HCEC 1CT (cell line): ENCODE measurements around the gene FETUB.

ENCODE experiments used
- DNase-seq: peaks from one replicate; pipeline ENCODE4 v3.0.0-alpha.2; 2017

FETUB gene

DNA sequence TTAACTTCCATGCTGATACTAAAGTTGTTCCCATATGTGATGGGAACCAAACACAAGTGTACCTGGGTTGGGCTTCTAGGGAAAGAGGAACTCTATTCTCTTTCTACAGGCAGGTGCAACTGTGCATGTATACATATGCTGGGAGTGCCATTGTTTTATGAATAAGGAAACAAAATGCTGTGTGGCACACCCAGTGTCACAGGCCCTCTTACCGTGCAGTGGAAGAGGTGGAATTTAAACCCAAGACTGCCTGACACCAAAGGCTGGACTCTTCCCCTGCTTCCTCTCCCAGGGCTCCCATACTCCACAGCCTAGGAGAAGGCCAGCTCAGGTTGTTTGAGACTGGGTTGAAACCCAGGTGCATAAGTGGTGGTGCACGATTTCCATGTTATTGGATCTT is 1.9 kb upstream of the FETUB start:
- no peak for DNase-seq

DNA sequence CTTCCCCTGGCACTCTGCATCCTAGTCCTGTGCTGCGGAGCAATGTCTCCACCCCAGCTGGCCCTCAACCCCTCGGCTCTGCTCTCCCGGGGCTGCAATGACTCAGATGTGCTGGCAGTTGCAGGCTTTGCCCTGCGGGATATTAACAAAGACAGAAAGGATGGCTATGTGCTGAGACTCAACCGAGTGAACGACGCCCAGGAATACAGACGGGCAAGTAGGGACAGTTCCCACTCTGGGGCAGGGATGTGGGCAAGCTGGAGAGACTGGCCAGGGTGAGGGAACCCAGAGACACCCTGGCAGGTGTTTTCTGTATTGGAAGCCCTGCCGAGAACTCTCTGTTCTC is 247 bp downstream of the FETUB start:
- DNase-seq = no peak

GRCh38 chr3:186640929-186641328 is 730 bp downstream of the FETUB start:
- no peak for DNase-seq

DNA sequence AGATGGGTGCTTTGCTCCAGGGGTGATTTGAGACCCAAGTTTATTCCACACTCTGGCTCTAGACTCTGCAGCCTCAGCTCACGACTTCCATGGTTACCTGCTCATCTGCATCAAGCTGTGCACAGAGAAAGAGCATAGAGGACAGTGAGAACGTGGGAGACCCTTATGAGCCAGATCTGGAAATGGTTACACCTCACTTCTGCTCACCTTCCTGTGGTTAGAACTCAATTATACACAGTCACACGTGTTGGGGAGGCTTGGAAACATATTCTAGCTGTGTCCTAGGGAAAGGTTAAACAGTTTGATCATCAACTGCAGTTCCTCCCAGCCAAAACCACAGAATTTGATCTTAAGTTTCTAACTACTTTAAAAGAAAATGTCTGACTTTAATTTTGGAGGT is 1.8 kb downstream of the FETUB start:
- no peak for DNase-seq

GRCh38 chr3:186643493-186643892 is 3.3 kb downstream of the FETUB start:
- DNase-seq = no peak

DNA sequence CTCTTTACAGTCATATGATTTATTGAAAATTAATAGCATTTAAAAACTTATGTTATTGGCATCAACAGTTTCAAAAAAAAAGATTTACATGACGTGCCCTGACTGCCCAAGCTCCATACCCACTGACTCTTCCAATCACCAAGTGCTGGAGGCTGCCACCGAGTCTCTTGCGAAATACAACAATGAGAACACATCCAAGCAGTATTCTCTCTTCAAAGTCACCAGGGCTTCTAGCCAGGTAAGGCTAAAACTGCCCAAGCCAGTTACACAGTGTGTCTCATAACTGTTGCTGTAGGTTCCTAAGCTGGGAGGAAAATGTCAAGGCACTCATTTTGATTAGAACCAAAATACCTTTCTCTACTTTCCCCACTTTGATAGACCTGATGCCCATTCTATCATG is 4.5 kb downstream of the FETUB start:
- DNase-seq = no peak

- DNase-seq = no peak
These were observed 5.9 kb downstream of the FETUB start for GRCh38 chr3:186646106-186646505.

DNA sequence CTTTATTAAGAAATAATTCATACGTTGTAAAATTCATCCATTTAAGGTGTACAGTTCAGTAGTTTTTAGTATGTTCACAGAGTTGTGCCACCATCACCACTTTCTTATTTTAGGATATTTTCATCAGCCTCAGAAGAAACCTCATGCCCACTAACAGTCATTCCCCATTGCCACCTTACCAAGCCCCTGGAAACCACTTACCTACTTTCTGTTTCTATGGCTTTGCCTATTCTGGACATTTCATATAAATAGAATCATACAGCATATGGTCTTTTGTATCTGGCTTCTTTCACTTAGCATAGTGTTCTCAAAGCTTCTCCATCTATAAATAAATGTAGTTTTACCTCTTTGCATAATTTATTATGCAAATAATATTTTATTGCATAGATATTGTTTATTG is 6.6 kb downstream of the FETUB start:
- DNase-seq = no peak

DNA sequence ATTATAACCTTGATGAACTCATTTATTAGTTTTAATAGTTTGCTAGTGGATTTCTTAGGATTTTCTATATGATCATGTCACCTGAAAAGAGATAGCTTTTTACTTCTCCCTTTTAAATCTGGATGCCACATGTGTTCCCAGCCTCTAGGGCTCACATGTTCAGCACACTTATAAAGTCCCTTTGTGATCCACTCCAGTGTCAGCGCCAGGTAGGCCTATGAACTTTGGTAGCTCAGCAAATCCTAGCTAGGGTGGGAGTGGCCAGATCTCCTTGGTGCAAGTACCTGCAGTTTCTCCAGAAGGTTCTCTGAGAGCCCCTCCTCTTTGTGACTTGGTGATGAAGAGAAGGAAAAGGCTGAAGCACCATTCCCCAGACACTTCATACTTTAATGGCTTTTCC is 8.7 kb downstream of the FETUB start:
- no peak for DNase-seq

DNA sequence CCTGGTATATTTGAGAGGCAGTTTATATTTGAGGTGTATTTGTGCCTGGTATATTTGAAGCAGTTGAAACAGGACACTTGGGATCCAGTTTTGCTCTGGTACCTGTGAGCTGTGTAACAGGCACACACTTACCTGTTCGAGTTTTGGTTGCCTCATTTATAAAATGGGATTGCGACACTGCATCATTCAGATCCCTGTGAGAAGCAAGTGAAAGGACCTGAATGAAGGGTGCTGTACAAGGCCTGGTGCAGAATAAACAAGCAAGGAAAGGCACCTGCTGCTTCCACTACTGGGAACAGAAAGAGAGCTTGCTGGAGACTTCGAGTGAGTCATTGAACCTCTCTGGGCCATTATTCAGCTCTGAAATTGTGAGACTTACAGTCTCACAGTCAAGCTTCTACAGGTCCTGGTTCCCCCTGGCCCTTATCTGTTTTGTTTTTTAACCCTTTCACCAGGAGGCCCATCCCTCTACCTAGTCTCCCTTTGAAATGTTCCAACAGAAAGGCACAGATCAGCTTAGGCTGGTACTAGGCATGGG is 11.5 kb downstream of the FETUB start:
- no peak for DNase-seq

GRCh38 chr3:186653080-186653707 is 13.0 kb downstream of the FETUB start:
- no peak for DNase-seq

DNA sequence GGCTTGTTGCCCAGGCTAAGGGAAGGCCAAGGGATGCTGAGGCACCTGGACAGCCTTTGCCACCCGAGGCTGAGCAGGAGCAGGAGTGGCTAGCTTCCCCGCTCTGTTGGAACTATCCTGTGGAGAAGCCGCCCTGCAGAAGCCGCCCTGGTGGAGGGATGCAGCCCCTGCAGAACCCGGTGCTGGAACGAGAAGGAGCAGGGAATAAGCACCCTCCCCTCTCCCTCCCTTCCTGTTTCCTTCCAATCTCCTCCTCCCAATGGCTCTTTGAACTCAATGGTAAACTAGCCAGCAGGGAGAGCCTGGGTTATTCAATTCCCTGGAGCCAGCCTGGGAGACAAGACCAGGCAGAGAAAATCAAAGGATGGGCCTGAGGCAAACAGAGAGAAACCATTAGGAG is 13.8 kb downstream of the FETUB start:
- no peak for DNase-seq

- DNase-seq = no peak
These were observed 23.3 kb downstream of the FETUB start for GRCh38 chr3:186663361-186664118.

DNA sequence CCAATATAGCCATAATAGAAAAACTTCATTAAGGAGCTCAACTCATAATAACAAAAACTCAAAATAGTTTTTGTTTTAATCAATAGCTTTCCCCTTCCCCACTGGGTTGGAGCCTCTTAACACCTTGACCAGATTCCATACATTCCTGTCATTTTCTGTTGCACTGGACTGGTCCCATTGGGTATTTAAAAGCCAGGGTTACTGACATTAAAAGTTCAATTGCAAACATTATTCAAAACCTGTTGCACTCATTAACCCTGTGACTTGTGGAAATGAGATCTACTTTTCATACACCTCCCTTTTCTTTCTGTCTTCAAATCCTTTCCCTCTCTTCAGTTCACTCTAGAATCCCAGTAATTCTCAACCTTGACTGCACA is 23.9 kb downstream of the FETUB start:
- no peak for DNase-seq

- DNase-seq = no peak
These were observed 24.3 kb downstream of the FETUB start for GRCh38 chr3:186664506-186664905.

DNA sequence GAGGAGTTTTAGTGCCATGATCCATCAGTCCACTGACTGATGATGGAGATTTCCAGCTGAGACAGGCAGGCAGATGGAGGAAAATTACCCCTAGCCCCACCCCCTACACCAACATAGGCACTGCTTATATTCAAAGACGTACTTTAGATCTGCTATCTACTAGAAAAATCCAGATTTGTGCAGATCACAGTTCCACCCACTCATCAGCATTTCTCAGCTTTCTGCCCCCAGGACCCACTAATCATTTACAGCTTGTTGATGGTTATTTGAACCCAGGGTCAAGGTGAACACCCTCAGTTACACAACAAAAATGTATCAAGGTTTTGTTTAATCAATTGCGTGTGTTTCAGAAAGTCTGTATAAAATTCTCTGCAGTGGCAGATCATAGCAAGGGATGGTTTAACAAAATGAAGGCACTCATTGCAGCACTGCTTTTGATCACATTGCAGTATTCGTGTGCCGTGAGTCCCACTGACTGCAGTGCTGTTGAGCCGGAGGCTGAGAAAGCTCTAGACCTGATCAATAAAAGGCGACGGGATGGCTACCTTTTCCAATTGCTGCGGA is 25.5 kb downstream of the FETUB start, which contains the start of gene HRG:
HRG (plus strand) TSS at position 390 of the 564 bp plus-strand sequence; CDS start at position 408, 18 bp downstream.
- no peak for DNase-seq

DNA sequence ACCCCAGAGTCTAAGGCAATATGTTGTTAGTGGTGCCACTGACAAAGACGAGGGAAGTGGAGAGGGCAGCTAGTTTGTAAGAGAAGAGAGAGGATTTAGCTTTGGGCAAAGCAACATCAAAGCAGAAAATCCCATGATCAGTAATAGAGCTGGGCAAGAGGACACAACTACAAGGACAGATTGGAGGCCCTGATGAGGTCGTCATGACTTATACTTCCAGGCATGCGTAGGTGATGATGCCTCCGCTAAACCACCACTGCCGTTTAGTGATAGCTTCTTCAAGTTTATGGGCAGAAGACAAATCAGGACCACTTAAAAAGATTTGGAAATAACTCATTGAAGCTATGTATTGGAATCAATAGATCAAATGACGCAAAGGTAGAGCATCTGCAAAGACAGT is 28.2 kb downstream of the FETUB start:
- no peak for DNase-seq

- DNase-seq = no peak
These were observed 29.3 kb downstream of the FETUB start for GRCh38 chr3:186669378-186670084.

- no peak for DNase-seq
These were observed 30.0 kb downstream of the FETUB start for GRCh38 chr3:186670155-186670554.

DNA sequence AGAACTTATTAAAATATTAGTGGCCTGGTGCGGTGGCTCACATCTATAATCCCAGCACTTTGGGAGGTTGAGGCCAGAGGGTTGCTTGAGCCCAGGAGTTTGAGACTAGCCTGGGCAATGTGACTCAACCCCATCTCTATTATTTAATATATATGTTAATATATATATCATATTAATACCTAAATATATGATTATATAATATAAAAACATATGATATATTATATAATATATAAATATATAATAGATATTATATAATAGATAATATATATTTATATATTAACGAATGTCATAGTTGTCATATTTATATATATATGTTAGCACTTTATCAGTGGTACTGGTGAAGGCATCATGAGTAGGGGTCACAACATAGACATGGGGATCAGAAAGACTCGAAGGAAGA is 30.9 kb downstream of the FETUB start:
- no peak for DNase-seq

GRCh38 chr3:186678604-186679003 is 38.4 kb downstream of the FETUB start:
- no peak for DNase-seq

GRCh38 chr3:186679151-186679550 is 39.0 kb downstream of the FETUB start:
- DNase-seq = no peak

DNA sequence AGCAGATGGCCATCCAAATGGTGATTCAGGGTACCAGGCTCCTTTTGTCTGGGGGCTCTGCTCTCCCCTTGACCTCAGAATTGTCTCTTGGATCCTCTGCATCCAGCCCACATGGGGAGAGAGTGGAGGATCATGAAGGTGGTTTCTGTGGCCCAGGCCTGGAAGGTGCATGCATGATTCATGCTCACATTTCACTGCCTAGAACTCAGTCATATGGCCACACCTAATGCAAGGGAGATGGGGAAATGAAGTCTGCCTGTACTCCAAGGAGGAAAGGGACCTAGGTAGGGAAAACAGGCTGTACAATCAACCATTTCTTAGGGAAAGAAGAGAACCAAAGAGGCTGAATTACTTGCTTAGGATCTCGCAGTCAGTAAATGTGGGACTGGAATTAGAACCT is 40.7 kb downstream of the FETUB start:
- DNase-seq = no peak

DNA sequence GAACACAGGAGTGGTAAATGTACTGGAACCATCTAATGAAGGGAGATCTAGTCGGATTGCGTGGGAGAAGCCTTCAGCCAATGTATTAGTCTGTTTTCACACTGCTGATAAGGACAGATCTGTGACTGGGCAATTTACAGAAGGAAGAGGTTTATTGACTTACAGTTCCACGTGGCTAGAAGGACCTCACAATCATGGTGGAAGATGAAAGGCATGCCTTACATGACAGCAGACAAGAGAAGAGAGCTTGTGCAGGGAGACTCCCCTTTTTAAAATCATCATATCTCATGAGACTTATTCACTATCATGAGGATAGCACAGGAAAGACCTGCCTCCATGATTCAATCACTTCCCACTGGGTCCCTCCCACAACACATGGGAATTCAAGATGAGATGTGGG is 42.6 kb downstream of the FETUB start:
- DNase-seq = no peak
